AG09309 (cell line): ENCODE data around the gene OR56A5.

Experiments used
- DNase-seq: peaks from one replicate; pipeline ENCODE4 v3.0.0-alpha.2; 2010; ENCODE audit warnings: low read depth
- H3K4me3 ChIP-seq: 2 replicates; pipeline ENCODE4 v1.5.1; 2011; ENCODE audit warnings: mild to moderate bottlenecking, low read depth, low read length, moderate library complexity; ENCODE audit not compliant: control insufficient read depth
- TF ChIP-seq, protein P1 (sequence below): IDR thresholded peaks from 2 replicates; pipeline ENCODE4 v1.5.1; 2011; ENCODE audit warnings: mild to moderate bottlenecking, low read depth, low read length, inconsistent platforms; ENCODE audit not compliant: insufficient read depth, control insufficient read depth; ENCODE audit errors: missing control alignments

OR56A5 gene

DNA sequence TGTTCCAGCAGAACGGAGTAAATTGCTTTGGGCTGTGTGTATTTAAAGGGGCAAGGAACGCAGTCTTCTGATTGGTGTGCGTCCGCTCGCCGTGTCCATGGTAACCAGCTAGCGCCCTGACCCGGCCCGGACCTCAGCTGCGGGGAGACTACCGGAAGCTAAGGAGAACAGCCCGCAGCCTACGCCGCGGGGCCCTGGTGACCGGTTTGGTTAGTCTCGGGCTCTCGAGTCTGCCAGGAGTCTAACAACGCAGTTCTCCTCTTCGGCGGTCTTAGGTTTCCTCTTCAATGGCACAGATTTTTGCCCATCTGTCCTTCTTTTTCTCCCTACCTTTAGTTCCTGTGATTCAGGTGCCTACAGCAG is 29.7 kb downstream of the OR56A5 start:
- TF ChIP-seq, protein P1, sequence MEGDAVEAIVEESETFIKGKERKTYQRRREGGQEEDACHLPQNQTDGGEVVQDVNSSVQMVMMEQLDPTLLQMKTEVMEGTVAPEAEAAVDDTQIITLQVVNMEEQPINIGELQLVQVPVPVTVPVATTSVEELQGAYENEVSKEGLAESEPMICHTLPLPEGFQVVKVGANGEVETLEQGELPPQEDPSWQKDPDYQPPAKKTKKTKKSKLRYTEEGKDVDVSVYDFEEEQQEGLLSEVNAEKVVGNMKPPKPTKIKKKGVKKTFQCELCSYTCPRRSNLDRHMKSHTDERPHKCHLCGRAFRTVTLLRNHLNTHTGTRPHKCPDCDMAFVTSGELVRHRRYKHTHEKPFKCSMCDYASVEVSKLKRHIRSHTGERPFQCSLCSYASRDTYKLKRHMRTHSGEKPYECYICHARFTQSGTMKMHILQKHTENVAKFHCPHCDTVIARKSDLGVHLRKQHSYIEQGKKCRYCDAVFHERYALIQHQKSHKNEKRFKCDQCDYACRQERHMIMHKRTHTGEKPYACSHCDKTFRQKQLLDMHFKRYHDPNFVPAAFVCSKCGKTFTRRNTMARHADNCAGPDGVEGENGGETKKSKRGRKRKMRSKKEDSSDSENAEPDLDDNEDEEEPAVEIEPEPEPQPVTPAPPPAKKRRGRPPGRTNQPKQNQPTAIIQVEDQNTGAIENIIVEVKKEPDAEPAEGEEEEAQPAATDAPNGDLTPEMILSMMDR, result no peak
- no peak for DNase-seq
- no peak overlapping the region for H3K4me3 ChIP-seq

DNA sequence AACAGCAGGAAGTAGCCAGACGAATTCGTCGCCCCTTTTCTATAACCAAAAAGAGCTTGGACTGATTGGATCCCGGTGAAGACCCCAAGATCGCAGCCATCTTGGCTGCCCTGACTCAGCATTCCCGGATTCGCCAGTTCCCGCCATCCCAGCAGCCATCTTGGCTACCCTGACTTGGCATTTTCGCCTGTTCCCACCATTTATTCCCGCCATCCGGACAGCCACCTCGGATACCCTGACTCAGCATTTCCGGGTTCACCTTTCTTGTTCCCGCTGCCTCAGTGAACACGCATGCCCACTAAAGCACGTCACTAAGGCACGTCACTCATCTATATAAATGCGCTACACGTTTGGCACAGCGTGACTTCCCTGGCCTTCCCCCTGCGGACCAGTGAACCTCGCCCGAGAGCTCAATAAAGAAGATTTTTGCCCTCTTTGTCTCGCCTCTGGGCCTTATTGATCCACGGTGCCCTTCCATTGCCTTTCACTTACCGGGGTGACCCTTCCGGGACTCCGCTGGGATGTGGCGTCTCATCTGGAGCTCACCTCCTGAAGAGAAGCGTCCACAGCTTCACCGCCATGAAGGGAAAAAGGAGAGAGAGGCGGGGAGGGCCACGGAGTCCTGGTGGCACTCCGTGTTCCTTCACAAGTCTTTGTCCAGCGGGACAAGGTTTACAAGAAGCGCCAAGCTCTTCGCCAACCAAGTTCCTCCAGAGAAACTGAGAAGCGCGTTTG is 30.3 kb downstream of the OR56A5 start:
- TF ChIP-seq, protein P1, result no peak
- H3K4me3 ChIP-seq, result no peak overlapping the region
- no peak for DNase-seq

GRCh38 chr11:5933116-5933515 is 35.2 kb downstream of the OR56A5 start:
- no peak overlapping the region for H3K4me3 ChIP-seq
- TF ChIP-seq, protein P1, result no peak
- DNase-seq, result no peak

GRCh38 chr11:5932671-5933070 is 35.6 kb downstream of the OR56A5 start:
- no peak for DNase-seq
- TF ChIP-seq, protein P1, result no peak

GRCh38 chr11:5931061-5931460 is 37.2 kb downstream of the OR56A5 start:
- no peak for DNase-seq
- no peak overlapping the region for H3K4me3 ChIP-seq
- TF ChIP-seq, protein P1, result no peak

More at GRCh38 chr11:5932671-5933070, 35.6 kb downstream of the OR56A5 start:
- no peak overlapping the region for H3K4me3 ChIP-seq

DNA sequence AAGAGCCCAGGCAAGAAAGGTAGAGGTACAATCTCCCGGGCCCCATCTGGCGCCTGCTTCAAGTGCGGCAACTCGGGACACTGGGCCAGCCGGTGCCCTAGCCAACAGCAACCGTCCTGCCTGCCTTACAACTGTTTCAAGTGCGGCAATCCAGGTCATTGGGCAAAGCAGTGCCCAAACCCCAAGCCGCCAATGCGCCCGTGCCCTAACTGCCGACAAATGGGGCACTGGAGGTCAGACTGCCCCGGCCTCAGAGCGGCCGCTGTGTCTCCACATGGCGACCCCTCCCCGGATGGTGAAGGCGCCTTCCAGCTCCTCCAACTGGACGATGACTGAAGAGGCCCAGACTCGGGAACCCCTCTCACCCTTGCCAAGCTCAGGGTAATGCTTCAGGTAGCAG is 37.7 kb downstream of the OR56A5 start:
- no peak overlapping the region for H3K4me3 ChIP-seq
- no peak for DNase-seq
- TF ChIP-seq, protein P1, result no peak
